ENCODE measurements around the gene FAM222B. TPM values are rescaled to one million over a fixed set of nuclear protein-coding genes. Genes with fewer than 3 reads are reported as not detected.
"Not testable (repeated sequence)": the region's sequence is repeated elsewhere in the genome, so short reads cannot be mapped to it uniquely, and the experiment has no call there.

The FAM222B gene
- polyA plus RNA-seq, 1 donor: 15.4 TPM

DNA sequence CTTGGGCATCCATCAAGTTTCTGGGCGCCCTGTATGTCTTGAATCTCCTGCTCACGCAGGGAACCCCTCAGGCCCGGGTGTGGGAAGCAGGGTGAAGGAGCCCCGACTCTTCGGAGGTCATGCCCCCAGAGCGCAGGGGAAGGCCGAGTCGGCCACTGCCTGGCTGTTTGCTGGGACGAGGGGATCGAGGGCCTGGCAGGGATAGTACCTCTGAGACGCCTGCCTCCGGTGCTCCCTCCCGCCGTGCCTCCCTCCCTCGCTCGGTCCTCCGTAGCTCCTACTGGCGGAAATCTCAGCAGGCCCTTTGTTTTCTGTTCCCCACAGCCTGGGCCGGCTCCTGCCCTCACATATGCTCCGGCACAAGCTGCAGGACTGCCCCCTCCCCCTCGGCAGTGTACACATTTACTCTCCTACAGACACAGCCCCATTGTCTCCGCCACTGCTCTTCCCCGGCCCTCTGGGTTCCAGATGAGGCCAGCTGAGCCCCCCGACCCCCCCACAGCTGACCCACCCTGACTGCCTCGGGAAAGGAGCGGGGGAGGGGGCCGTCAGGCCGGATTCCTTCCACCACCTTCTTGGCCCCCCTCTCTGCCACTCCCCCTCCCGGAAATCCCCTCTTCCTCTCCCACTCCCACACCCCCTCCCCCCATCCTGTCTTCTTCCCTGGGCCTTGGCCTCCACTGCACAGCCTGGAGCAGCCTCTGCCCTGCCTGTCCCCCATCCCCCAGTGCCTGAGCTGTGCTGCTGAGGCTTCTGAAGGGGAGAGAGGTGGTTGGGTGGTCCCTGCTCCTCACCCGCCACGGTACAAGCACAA lies 97.4 kb downstream of the FAM222B start:
- DNase-seq: peak; percentile 66

DNA sequence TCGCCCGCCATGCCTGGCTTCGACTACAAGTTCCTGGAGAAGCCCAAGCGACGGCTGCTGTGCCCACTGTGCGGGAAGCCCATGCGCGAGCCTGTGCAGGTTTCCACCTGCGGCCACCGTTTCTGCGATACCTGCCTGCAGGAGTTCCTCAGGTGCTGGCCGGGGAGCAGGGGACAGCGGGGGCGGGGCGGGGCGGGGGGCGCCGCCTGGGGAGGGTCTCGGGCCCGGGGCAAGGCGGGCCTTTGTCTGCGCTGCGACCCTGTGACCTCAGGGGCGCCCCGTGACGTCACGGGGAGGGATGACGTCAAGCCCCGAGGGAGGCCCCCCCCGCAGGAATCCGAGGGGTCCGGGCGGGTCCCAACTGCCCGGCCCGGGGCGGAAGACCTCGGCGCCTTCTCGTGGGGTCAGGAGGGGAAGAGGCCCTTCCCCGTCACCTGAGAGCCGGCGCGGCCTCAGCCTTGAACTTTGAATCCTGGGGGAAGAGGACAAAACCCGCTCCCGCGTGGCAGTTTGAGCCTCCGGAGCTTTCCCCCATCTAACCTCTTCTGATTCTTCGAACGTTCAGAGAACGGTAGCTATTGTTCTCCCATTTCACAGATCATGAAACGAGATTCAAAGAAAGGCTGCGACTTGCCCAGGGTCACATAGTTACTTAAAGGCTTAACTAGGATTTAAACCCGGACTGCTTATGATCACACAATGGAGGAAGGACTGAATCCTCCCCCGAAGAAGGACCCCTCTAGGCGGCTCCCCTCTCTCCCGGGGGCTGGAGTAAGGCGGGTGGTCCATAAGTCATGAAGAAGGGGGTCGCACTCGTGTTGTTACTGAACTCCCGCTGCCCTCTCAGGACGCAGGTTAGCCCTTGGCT lies 98.3 kb downstream of the FAM222B start:
- peak; percentile 71 for DNase-seq

DNA sequence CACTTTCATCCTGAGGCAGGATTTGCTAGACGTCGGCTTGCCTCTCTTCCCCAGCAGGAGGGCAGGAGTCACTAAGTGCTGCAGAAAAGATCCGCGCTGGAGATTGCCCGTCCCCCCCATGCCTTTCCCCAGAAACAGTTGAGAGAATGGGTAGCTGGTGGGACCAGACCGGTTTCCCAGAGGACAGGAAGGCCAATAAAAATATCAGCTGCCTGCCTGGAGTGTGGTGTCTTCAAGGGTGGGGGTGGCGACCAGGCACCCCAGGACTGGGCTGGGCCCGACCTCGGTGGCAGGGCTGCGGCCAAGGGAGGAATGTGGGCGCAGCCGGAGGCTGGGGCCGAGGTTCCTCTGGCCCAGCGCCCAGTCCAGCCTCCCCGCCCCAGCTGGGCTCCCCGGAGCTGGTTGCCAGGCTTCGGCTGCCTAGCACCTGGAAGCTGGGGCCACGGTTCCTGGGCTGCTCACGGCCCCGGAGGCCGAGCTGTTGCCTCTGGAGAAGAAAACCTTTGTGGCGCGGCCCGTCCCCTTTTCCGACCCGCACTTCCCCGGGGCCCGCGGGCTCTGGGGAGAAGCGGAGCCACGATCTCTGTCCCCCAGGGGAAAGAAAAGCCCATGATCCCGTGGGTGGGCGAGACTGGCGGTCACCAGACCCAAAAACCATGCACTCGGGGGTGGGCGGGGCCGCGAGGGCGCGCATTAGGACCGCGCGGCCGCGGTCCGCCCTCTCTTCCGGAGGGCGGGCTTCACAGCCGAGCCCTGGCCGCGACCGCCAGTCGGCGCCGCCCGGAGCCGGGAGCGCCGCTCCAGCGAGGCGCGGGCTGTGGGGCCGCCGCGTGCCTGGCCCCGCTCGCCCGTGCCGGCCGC lies 99.1 kb downstream of the FAM222B start, which contains the start of gene TRAF4:
Gene TRAF4, plus strand, starts transcription at position 769 of the 861 bp plus-strand sequence. CDS start 102 bp downstream, outside the sequence.
- DNase-seq: peak; percentile 92

DNA sequence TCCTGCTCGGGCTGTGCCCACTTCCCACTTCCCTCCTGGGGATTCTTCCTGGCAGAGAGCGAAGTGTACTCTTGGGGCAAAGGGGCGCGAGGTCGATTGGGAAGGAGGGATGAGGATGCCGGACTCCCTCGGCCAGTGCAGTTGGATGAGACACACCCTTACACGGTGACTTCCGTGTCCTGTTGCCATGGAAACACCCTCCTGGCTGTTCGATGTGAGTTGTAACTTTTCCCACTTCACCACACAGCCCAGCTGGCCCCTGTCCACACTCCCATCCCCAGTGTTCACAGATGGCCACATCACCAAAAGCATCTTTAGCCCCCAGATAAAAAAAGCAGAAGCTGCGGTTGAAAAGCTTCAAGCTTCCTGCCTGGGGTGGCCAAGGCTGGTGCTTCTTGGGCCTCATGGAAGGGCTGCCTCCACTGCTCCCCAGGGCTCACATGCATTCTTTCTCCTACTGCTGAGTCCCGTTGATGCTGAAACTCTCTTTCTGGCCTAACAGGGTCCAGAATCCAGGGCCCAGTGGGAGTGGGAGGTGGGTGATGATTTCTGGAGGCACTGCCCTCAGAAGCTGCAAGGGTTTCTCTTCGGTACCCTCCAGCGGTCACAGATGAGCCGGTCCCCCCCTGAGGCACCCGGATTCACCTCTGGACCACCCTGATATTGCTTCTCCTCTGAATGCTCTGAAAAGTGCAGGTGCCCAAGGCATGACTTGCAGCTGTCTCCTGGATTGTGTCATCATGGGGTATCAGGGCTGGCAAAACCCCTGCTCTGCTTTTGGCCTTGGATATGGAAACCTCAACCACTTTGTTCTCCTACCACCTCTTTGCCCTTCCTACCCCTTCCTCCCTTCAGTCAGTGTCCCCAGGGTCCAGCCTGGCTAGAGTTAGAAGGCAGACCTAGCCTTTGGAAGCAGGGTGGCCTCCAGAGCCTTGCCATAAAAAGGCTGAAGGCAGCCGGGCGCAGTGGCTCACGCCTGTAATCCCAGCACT lies 100.9 kb downstream of the FAM222B start:
- no peak for DNase-seq

DNA sequence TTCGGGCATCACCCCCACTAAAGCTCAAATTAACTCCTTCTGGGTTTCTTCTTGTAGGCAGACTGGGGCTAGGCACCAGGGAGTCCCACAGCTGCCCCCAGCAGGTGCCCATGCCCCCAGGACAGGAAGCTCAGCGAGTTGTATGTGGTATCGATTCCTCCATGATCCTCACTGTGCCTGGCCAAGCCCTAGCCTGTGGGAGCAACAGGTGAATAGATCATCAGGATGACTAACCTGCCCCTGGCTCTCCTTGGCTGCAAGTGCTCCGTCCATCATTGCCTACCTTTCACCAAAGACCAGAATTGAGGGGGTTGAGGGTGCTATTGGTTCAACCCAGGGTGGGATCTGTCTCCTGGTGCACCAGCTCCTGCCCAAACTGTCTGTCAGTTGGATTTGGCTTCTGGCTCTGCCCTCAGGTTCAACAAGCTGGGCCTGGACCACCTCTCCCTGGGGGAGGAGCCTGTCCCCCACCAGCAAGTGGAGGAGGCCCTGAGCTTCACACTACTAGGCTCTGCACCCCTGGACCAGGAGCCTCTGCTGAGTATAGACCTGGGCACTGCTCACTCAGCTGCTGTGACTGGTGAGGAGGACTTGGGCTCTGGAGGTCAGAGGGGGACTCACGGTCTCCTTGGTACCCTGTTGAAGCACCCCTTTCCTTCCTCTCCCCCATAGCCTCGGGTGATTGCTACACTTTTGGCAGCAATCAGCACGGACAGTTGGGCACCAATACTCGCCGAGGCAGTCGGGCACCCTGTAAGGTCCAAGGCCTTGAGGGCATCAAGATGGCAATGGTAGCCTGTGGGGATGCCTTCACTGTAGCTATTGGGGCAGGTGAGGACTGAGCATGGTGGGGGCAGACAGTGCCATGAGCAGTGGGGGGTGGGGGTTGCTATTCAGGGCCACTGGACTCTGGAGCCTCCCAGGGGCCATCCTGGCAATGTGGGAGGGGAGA lies 101.9 kb downstream of the FAM222B start:
- DNase-seq: no peak

DNA sequence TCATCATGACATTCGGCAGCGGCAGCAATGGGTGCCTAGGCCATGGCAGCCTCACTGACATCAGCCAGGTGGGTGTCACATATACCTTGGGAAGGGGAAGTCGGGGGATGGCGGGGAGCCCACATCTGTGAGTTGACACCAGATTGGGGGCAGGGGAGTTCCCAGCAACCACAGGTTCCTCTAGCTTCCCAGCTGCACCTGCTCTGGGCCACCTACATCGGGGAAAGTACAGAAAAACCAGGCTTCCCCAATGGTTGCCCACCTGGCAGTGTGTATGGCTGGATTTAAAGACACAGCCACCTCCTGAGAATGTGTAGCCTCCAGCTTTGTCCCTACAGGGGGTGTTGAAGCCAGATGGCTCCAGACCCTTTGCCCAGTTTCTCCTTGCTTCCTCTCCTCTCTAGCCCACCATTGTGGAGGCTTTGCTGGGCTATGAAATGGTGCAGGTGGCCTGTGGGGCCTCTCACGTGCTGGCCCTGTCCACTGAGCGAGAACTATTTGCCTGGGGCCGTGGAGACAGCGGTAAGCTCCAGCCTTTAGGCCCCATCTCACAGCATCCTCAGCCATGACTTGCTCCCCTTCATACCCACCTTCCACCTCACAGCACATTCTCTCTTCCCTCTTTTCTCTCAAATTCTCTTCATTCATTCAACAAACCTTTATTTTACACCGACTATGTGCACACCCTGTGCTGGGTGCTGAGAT lies 103.8 kb downstream of the FAM222B start:
- DNase-seq: no peak

DNA sequence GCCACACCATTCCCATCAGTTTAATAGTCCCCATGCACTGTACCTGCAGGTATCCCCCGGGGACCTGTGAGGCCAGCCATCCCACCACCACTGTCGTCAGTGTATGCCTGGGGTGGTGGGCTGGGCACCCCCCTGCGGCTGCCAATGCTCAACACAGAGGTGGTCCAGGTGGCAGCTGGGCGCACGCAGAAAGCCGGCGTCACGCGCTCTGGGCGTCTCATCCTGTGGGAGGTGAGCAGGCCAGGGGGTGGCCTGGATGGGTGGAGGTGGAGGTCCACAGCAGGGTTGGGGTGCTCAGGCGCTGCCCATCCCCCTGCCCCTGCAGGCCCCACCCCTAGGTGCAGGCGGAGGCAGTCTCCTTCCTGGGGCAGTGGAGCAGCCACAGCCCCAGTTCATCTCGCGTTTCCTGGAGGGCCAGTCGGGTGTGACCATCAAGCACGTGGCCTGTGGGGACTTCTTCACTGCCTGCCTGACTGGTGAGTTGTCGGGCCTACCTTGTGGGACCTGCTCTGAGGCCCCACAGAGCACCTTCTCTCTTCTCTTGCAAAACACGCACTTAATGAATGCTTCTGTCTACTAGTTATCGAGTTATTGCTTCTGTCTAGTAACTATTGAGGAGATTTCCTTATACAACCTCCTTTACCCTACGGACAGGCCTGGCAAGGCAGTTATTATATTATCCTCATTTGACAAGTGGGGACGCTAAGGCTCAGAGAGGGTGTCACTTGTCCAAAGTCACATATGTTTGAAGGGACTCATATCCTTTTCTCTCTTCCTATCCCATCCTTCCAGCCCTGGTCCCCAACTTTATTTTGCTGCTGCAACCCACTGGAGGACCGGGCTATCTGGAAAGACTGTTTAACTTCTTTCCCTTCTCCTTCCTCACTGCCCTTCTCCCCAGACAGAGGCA lies 104.6 kb downstream of the FAM222B start:
- DNase-seq: no peak

DNA sequence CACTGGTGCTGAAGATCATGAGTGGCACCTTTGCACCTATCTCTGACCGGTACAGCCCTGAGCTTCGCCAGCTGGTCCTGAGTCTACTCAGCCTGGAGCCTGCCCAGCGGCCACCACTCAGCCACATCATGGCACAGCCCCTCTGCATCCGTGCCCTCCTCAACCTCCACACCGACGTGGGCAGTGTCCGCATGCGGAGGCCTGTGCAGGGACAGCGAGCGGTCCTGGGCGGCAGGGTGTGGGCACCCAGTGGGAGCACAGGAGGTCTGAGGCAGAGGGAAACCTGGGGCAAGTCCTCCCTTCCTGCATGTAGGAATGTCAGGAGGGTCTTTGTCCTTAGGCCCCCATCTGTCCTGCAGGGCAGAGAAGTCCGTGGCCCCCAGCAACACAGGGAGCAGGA lies 105.3 kb downstream of the FAM222B start:
- DNase-seq: no peak

DNA sequence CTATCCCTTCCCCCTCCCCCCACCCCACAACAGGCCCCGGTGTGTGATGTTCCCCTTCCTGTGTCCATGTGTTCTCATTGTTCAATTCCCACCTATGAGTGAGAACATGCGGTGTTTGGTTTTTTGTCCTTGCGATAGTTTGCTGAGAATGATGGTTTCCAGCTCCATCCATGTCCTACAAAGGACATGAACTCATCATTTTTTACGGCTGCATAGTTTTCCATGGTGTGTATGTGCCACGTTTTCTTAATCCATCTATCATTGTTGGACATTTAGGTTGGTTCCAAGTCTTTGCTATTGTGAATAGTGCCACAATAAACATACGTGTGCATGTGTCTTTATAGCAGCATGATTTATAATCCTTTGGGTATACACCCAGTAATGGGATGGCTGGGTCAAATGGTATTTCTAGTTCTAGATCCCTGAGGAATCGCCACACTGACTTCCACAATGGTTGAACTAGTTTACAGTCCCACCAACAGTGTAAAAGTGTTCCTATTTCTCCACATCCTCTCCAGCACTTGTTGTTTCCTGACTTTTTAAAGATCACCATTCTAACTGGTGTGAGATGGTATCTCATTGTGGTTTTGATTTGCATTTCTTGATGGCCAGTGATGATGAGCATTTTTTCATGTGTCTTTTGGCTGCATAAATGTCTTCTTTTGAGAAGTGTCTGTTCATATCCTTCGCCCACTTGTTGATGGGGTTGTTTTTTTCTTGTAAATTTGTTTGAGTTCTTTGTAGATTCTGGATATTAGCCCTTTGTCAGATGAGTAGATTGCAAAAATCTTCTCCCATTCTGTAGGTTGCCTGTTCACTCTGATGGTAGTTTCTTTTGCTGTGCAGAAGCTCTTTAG lies 106.4 kb downstream of the FAM222B start:
- not testable (repeated sequence) for DNase-seq

DNA sequence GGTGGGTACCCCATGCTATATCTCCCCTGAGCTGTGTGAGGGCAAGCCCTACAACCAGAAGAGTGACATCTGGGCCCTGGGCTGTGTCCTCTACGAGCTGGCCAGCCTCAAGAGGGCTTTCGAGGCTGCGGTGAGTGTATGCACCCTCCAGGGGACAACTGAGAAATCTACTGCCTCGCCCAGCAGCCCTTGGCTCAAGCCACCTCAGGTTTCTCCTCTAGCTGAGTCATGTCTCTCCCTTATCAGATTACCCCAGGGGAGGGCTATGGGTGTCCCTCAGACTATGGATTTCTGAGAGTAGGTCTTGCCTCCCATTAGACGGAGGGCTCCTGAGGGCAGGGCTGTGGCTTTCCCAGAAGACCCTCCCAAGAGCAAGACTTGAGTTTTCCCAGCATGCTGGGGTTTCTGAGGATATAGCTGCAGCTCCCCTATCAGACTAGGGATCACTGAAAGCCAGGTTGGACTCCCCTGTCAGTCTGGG lies 107.3 kb downstream of the FAM222B start:
- DNase-seq: no peak

DNA sequence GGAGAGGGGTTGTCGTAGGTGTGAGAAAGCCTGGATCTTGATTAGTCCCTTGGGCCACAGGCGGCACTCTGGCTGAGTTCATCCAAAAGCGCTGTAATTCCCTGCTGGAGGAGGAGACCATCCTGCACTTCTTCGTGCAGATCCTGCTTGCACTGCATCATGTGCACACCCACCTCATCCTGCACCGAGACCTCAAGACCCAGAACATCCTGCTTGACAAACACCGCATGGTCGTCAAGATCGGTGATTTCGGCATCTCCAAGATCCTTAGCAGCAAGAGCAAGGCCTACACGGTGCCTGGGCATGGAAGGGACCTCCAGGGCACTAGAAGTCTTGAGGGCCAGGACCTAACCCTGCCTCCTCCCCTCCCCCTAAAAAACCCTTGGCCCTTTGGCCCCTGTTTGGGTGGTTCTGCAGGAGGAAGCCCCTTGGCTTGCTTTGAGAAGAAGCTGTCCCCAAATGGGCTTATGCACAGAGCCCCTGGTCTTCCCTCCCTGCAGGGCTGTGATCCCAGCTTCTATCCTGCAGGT lies 107.8 kb downstream of the FAM222B start:
- DNase-seq: no peak

DNA sequence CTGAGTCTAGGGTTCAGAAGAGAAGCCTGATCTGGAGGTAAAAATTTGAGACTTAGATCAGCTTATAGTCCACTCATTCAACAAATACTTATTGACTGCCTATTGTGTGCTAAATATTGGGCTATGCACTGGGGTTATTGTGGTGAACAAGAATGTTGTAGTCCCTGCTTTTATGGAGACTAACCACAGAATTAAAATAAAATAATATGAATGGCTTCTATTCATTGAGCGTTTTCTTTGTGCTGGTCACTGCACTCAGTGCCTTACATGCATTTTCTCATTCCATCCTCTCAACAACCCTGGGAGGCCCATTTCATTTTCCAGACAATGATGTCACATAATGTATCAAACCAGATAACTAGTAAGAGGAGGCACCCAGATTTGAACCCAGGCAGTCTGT lies 109.2 kb downstream of the FAM222B start:
- no peak for DNase-seq

DNA sequence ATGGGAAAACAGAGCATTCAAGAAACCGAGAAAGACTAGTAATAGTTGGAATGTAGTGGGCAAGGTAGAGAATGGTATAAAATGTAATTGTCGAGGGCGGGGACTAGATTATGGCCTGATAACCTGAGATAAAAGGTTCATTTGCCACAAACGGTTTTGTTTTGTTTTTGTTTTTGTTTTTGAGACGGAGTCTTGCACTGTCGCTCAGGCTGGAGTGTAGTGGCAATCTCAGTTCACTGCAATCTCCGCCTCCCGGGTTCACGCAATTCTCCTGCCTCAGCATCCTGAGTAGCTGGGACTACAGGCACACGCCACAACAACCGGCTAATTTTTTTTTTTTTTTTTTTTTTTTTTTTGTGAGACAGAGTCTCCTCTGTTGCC lies 112.7 kb downstream of the FAM222B start:
- DNase-seq: no peak

DNA sequence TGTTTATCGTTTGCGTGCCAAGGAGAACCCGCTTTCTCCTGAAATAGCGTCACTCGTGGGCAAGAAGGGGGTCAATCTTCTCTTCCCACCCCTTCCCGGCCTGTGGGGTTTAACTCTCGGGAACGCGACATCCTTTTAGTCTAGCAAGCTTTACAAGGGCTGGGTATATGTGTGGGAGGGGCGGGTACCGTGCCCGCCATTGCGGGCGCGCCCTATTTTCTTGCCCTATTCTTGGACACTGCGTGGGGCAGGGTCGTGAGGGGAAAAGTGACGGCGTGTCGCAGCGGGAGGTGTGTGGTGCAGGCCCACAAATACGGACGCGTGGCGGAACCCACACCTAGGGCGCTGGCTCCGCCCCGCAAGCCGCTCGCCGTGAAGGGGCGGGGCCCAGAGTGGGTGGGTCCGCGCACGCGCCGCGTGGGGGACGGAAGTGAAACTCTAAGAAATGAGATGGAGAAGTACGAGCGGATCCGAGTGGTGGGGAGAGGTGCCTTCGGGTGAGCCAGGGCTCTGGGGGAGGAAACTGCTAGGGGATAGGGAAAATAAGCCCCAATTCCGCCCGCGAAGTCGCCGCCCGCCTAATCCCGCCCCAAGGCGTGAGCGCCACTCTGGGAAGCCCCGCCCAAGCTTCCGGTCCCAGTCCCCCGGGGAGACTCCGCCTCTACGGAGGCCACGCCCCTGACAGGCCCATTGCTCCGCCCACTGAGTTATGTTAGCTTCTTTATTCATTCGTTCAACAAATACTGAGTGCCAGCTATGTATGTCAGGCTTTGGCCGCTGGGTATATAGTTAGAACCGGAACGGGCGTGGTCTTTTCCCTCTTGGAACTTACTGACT lies 114.0 kb downstream of the FAM222B start, which contains the start of gene NEK8:
Gene NEK8, plus strand, starts transcription at position 425 of the 837 bp plus-strand sequence. Its CDS starts 26 bp downstream, at position 451.
- DNase-seq: peak; percentile 93

DNA sequence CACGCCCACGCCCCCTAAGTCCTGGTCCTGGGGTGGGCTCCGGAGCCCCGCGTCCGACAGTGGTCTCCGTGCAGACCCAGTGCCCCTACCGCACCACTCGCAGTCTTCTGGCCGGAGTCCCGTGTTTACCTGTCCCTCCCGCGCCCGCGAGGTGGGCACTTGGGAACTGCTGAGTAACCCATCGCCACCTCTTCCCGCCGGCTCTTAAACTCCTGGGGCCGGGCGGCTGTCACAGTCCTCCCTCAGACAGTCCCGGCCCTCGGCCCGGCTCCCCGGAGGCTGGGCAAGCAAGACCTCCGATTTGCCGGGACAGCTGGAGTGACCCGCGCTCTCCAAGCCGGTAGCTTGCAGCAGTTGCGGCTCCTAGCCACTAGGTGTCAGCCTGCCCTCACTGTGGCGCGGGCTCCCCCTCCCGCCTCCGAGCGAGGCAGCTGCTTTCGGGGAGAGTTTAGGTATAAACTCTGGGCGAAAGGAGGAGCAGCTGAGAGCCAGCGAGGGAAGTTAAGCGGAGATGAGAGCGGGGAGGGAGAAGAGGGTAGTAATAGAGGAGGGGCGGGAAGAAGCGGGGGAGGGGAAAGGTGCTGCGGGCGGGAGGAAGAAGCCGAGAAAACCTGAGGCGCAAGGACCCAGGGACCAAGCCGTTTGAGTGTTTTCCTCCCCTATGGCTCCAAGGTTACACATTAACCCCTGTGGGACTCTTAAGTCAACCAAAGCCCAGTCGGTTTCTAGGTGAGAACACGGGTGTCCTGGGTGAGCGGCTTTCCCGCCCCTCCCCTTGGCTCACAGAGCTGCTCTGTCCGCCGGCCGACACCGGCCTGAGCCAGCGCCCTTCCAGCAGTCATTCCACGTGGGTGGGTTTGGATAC lies 115.7 kb downstream of the FAM222B start:
- DNase-seq: peak; percentile 95

All from hindlimb muscle (tissue), 1 donor.